Raji (cell line): ENCODE data around the gene ABCF3.

ENCODE experiments used
- POLR2A ChIP-seq: IDR thresholded peaks from 2 replicates; pipeline ENCODE4 v1.6.1; 2011; ENCODE audit warnings: low read depth, low read length, control low read depth; ENCODE audit not compliant: insufficient read depth

ABCF3 gene

GRCh38 chr3:184234671-184235380 is 48.8 kb downstream of the ABCF3 start:
- no peak for TF ChIP-seq POLR2A

- TF ChIP-seq POLR2A, result no peak
These were observed 49.5 kb downstream of the ABCF3 start for GRCh38 chr3:184235381-184236032.

GRCh38 chr3:184236033-184236410 is 50.0 kb downstream of the ABCF3 start:
- no peak for TF ChIP-seq POLR2A

DNA sequence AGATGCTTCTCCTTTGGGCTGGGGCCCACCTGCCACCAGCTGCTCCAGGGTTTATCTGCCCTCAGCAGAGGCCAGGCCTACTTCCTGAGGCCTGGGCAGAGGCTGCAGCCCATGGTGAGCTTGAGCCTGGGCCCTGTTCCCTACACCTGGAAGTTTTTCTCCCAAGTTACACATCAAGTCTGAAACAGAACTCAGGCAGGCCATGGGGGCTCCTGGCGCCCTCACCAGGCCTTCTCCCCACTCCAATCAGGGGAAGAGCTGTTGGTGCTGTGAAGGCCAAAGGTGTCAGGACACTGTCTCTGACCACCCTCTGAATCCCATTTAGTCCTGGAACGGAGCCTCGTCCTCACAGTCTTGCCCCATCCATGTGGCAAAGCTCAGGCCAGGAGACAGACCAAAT is 50.6 kb downstream of the ABCF3 start:
- TF ChIP-seq POLR2A, result no peak

DNA sequence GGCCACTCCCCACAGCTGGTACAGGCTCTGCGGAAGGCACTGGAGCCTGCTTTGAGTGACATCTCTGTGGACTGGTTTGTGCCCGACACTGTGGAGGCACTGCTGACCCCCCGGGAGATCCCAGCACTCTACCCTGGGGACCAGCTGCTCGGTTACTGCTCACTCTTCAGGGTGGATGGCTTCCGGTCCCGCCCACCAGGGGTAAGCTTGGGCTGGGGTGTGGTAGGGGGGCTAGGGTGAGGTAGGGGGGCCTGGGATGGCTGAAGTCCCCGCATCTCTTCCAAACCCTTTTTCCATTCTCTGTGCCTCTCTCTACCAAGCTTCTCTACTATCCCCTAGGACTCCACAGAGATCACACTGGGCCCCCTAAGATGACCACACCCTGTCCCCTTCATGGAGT is 51.2 kb downstream of the ABCF3 start:
- TF ChIP-seq POLR2A, result no peak

GRCh38 chr3:184237807-184238206 is 51.8 kb downstream of the ABCF3 start:
- TF ChIP-seq POLR2A, result no peak

DNA sequence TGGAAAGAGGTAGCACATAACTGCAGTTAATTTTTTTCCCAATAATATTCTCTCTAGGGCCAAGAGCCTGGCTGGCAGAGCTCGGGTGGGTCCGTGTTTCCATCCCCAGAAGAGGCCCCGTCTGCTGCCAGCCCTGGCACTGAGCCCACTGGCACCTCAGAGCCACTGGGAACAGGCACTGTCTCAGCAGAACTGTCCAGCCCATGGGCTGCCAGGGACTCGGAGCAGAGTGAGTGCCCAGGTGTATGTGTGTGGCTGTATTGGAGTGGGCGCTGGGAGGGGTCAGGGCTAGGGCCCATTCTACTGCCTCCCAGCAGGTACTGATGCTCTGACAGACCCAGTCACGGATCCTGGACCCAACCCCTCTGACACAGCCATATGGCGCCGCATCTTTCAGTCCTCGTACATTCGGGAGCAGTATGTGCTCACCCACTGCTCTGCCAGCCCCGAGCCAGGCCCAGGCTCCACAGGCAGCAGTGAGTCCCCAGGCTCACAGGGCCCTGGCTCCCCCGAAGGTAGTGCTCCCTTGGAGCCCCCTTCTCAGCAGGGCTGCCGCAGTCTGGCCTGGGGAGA is 52.3 kb downstream of the ABCF3 start:
- TF ChIP-seq POLR2A, result no peak

DNA sequence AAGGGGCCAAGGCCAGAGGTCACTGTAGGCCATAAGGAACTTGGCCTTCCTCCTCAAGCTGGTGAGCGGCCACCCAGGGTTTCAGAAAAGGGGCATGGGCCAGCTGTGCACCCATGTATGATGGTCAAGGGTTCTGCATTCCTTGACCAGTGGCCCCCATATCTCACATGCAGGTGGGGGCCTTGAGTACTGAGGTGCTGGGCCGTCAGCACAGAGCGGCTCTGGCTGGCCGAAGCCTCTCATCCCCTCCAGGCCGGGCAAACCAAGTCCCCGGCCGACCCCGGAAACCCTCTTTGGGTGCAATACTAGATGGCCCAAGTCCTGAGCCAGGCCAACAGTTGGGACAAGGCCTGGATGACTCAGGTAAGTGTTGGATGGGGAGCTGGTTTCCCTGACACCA is 53.2 kb downstream of the ABCF3 start:
- TF ChIP-seq POLR2A, result no peak

GRCh38 chr3:184239708-184240107 is 53.7 kb downstream of the ABCF3 start:
- TF ChIP-seq POLR2A, result no peak

- TF ChIP-seq POLR2A, result no peak
These were observed 54.6 kb downstream of the ABCF3 start for GRCh38 chr3:184240384-184241140.

DNA sequence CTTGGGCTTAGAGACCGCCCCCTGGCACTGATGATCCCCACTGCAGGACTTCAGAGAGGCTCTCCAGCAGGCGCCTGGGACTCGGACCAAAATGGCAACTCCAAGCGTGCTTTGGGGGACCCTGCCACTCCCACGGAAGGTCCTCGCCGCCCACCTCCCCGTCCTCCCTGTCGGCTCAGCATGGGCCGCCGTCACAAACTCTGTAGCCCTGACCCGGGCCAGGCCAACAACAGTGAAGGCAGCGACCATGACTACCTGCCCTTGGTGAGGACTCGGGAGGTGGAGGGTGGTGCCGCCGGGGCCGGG is 55.1 kb downstream of the ABCF3 start:
- TF ChIP-seq POLR2A, result no peak

DNA sequence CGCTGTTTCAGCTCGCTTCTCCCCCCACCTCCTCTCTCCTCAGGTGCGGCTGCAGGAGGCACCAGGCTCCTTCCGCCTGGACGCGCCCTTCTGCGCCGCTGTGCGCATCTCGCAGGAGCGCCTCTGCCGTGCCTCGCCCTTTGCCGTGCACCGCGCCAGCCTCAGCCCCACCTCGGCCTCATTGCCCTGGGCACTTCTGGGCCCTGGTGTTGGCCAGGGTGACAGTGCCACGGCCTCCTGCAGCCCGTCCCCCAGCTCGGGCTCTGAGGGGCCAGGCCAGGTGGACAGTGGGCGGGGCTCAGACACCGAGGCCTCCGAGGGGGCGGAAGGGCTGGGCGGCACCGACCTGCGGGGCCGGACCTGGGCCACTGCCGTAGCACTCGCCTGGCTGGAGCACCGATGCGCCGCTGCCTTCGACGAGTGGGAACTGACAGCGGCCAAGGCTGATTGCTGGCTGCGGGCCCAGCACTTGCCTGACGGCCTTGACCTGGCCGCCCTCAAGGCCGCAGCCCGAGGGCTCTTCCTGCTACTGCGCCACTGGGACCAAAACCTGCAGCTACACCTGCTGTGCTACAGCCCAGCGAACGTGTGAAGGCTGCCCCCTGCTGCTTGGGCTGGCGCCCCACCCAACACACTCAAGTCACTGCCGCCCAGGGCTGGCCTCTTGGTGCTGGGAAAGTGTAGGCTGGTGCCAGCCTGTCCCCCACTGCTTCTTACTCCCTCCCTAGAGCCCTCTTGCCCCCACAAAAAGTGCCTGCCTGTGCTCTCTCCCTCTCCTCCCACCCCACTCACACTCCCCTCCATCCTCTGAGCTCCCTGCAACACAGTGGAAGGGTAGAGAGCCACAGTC is 55.7 kb downstream of the ABCF3 start:
- no peak for TF ChIP-seq POLR2A

DNA sequence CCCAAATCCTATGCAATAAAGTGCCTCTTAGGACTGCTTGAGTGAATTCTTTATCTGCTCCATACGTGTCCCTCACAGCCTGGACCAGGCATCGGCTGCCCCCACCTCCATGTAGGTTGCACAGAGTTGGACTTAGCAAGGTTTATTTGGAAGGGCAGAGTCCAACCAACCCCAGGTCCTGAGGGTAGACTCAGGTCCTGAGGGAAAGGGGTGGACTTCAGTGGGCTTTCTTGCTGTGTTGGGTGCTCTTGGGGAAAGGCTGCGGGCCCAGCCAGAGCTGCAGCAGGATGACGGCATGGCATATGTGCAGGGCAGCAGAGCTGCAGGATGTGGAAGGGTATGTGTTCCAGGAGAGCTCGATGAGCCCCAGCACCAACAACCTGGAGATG is 56.3 kb downstream of the ABCF3 start:
- no peak for TF ChIP-seq POLR2A
